Activated naive CD8-positive, alpha-beta T cell treated with anti-CD3 and anti-CD28 coated beads, Interleukin-2, amount 10 ng/mL, durations not matched to agents 7 days and 5 days (primary cell): ENCODE results near the gene ICE2. TPM values are rescaled to one million over a fixed set of nuclear protein-coding genes. Genes with fewer than 3 reads are reported as not detected.

Source experiments
- ATAC-seq: fragments of 150-1000 bp; cut with Tn5 transposase; one replicate; pipeline ENCODE4 v1.10.0; 2021; ENCODE audit warnings: low read depth, moderate library complexity
- POLR2A ChIA-PET: fragments of 350-600 bp; sonication (Branson Sonifier 250); formaldehyde crosslinking; loops from one replicate; lab custom pipeline; 2021; ENCODE audit warnings: antibody characterized with exemption; lab: Charles Lee
- DNase-seq: peaks from one replicate; pipeline ENCODE4 v3.0.0; 2021
- H3K27ac Mint-ChIP-seq: one replicate; pipeline ENCODE4 v1.8.0; 2022; ENCODE audit warnings: mild to moderate bottlenecking, mixed read lengths
- H3K27me3 Mint-ChIP-seq: one replicate; pipeline ENCODE4 v1.8.0; 2022; ENCODE audit warnings: mild to moderate bottlenecking, moderate library complexity, mixed read lengths
- H3K36me3 Mint-ChIP-seq: one replicate; pipeline ENCODE4 v1.8.0; 2021; ENCODE audit warnings: mild to moderate bottlenecking, mixed read lengths
- H3K4me1 Mint-ChIP-seq: one replicate; pipeline ENCODE4 v1.8.0; 2021; ENCODE audit warnings: mixed read lengths
- H3K4me3 Mint-ChIP-seq: one replicate; pipeline ENCODE4 v1.8.0; 2022; ENCODE audit warnings: mild to moderate bottlenecking, moderate library complexity, mixed read lengths
- H3K9me3 Mint-ChIP-seq: one replicate; pipeline ENCODE4 v1.8.0; 2021; ENCODE audit warnings: mixed read lengths
- total RNA-seq, 2 experiments: library from RNA; stranded (reverse); gene quantifications; one replicate each; pipeline ENCODE4 v1.2.3, GENCODE V29; 2021

ICE2 gene
- total RNA-seq, 2 experiments from 2014 or later, result 65.1 to 81.4 TPM

GRCh38 chr15:60382773-60383674, 95.9 kb downstream of the ICE2 start:
- H3K36me3 Mint-ChIP-seq, result peaks cover 45% of the 10 kb centered on the region
- peaks cover 20% of the 10 kb centered on the region for H3K4me1 Mint-ChIP-seq
- ATAC-seq, result no peak
- H3K27me3 Mint-ChIP-seq, result no peaks in the 10 kb centered on the region
- no peak overlapping the region for H3K4me3 Mint-ChIP-seq
- DNase-seq, result no peak
- POLR2A ChIA-PET, result interaction anchor here (1.2 kb wide), 1 partner anchor 15 kb away, joined by 8 read pairs; the partner anchor contains the start of gene ANXA2
- no peaks in the 10 kb centered on the region for H3K9me3 Mint-ChIP-seq
- peak overlapping the region; percentile 6 for H3K27ac Mint-ChIP-seq

- H3K36me3 Mint-ChIP-seq, result peaks cover 45% of the 10 kb centered on the region
- H3K27ac Mint-ChIP-seq, result no peak overlapping the region
- POLR2A ChIA-PET, result no interaction called here
Observed at GRCh38 chr15:60381148-60381788, 97.7 kb downstream of the ICE2 start.

GRCh38 chr15:60379525-60380274, 99.2 kb downstream of the ICE2 start:
- ATAC-seq (no peak), DNase-seq (no peak)
- Mint-ChIP-seq H3K27ac (no peak overlapping the region), H3K9me3 (no peaks in the 10 kb centered on the region), H3K4me1 (peaks cover 15% of the 10 kb centered on the region), H3K27me3 (no peaks in the 10 kb centered on the region), H3K4me3 (no peak overlapping the region), H3K36me3 (peaks cover 42% of the 10 kb centered on the region)
- POLR2A ChIA-PET, result no interaction called here

More at GRCh38 chr15:60381148-60381788, 97.7 kb downstream of the ICE2 start:
- peaks cover 15% of the 10 kb centered on the region for H3K4me1 Mint-ChIP-seq
- H3K4me3 Mint-ChIP-seq, result no peak overlapping the region
- H3K27me3 Mint-ChIP-seq, result no peaks in the 10 kb centered on the region
- no peaks in the 10 kb centered on the region for H3K9me3 Mint-ChIP-seq
- DNase-seq, result no peak
- ATAC-seq, result no peak

GRCh38 chr15:60379185-60379524, 99.8 kb downstream of the ICE2 start:
- ATAC-seq (no peak), DNase-seq (no peak)
- Mint-ChIP-seq H3K27ac (no peak overlapping the region), H3K36me3 (peaks cover 40% of the 10 kb centered on the region), H3K9me3 (no peaks in the 10 kb centered on the region), H3K27me3 (no peaks in the 10 kb centered on the region), H3K4me3 (no peak overlapping the region), H3K4me1 (peaks cover 15% of the 10 kb centered on the region)
- POLR2A ChIA-PET, result no interaction called here

- DNase-seq, result no peak
- Mint-ChIP-seq H3K27me3 (no peaks in the 10 kb centered on the region), H3K4me3 (no peak overlapping the region), H3K4me1 (peaks cover 3% of the 10 kb centered on the region), H3K9me3 (no peaks in the 10 kb centered on the region), H3K27ac (no peak overlapping the region), H3K36me3 (peaks cover 36% of the 10 kb centered on the region)
- POLR2A ChIA-PET, result no interaction called here
- no peak for ATAC-seq
Observed at GRCh38 chr15:60376677-60377095, 102.3 kb downstream of the ICE2 start.

- Mint-ChIP-seq H3K9me3 (no peaks in the 10 kb centered on the region), H3K4me1 (peaks cover 3% of the 10 kb centered on the region), H3K27me3 (no peaks in the 10 kb centered on the region), H3K4me3 (no peak overlapping the region), H3K27ac (no peak overlapping the region), H3K36me3 (peaks cover 36% of the 10 kb centered on the region)
- DNase-seq, result no peak
- no peak for ATAC-seq
- POLR2A ChIA-PET, result interaction anchor here (1.0 kb wide), 1 partner anchor 11 kb away, joined by 3 read pairs; no protein-coding TSS in a partner anchor
Observed at GRCh38 chr15:60375306-60375705, 103.6 kb downstream of the ICE2 start.

- ATAC-seq (no peak), DNase-seq (no peak)
- Mint-ChIP-seq H3K36me3 (peaks cover 32% of the 10 kb centered on the region), H3K27ac (no peak overlapping the region), H3K9me3 (no peaks in the 10 kb centered on the region), H3K27me3 (no peaks in the 10 kb centered on the region), H3K4me3 (no peak overlapping the region), H3K4me1 (peaks cover 3% of the 10 kb centered on the region)
- POLR2A ChIA-PET, result interaction anchor here (1.0 kb wide), 1 partner anchor 12 kb away, joined by 3 read pairs; no protein-coding TSS in a partner anchor
Observed at GRCh38 chr15:60374628-60375081, 104.3 kb downstream of the ICE2 start.

- DNase-seq, result no peak
- ATAC-seq, result no peak
- Mint-ChIP-seq H3K4me3 (no peak overlapping the region), H3K36me3 (peaks cover 28% of the 10 kb centered on the region), H3K9me3 (no peaks in the 10 kb centered on the region), H3K4me1 (peaks cover 3% of the 10 kb centered on the region), H3K27me3 (no peaks in the 10 kb centered on the region), H3K27ac (no peak overlapping the region)
- POLR2A ChIA-PET, result interaction anchor here (1.0 kb wide), 1 partner anchor 13 kb away, joined by 3 read pairs; no protein-coding TSS in a partner anchor
Observed at GRCh38 chr15:60374209-60374608, 104.7 kb downstream of the ICE2 start.

- POLR2A ChIA-PET, result no interaction called here
- Mint-ChIP-seq H3K4me1 (peaks cover 3% of the 10 kb centered on the region), H3K27ac (no peak overlapping the region), H3K36me3 (peaks cover 27% of the 10 kb centered on the region), H3K4me3 (no peak overlapping the region), H3K9me3 (no peaks in the 10 kb centered on the region), H3K27me3 (no peaks in the 10 kb centered on the region)
- ATAC-seq, result no peak
- no peak for DNase-seq
Observed at GRCh38 chr15:60373745-60374144, 105.2 kb downstream of the ICE2 start.

- peaks cover 3% of the 10 kb centered on the region for H3K4me1 Mint-ChIP-seq
- no peak for ATAC-seq
- H3K27ac Mint-ChIP-seq, result no peak overlapping the region
- no peaks in the 10 kb centered on the region for H3K9me3 Mint-ChIP-seq
- DNase-seq, result no peak
- POLR2A ChIA-PET, result no interaction called here
- H3K27me3 Mint-ChIP-seq, result no peaks in the 10 kb centered on the region
- no peak overlapping the region for H3K4me3 Mint-ChIP-seq
- peaks cover 28% of the 10 kb centered on the region for H3K36me3 Mint-ChIP-seq
Observed at GRCh38 chr15:60373327-60373726, 105.6 kb downstream of the ICE2 start.

- DNase-seq, result no peak
- no peaks in the 10 kb centered on the region for H3K27me3 Mint-ChIP-seq
- no peak for ATAC-seq
- H3K4me3 Mint-ChIP-seq, result no peak overlapping the region
- peaks cover 29% of the 10 kb centered on the region for H3K36me3 Mint-ChIP-seq
- H3K4me1 Mint-ChIP-seq, result peaks cover 3% of the 10 kb centered on the region
- no peaks in the 10 kb centered on the region for H3K9me3 Mint-ChIP-seq
- H3K27ac Mint-ChIP-seq, result no peak overlapping the region
- POLR2A ChIA-PET, result no interaction called here
Observed at GRCh38 chr15:60372756-60373155, 106.2 kb downstream of the ICE2 start.

GRCh38 chr15:60372227-60372626, 106.7 kb downstream of the ICE2 start:
- no peaks in the 10 kb centered on the region for H3K27me3 Mint-ChIP-seq
- POLR2A ChIA-PET, result no interaction called here

More at GRCh38 chr15:60372227-60372626, 106.7 kb downstream of the ICE2 start:
- no peak for ATAC-seq
- no peaks in the 10 kb centered on the region for H3K9me3 Mint-ChIP-seq
- no peak overlapping the region for H3K4me3 Mint-ChIP-seq
- H3K4me1 Mint-ChIP-seq, result peaks cover 2% of the 10 kb centered on the region
- DNase-seq, result no peak
- H3K27ac Mint-ChIP-seq, result no peak overlapping the region
- H3K36me3 Mint-ChIP-seq, result peaks cover 28% of the 10 kb centered on the region
